Breast epithelium (tissue), 4 donors: Measurements from ENCODE around the gene FRMD4A. TPM values are rescaled to one million over a fixed set of nuclear protein-coding genes. Genes with fewer than 3 reads are reported as not detected.

Experiments
- DNase-seq, 2 donors: peaks; one replicate each; pipeline ENCODE4 v3.0.0-alpha.2; 2019; ENCODE audit warnings: low spot score in 2 of 2
- H3K27ac ChIP-seq, 2 donors: fragments of 200-600 bp; sonication (generic) in 1 of 2; one replicate each; pipeline ENCODE4 v1.5.1; 2016 to 2019; ENCODE audit warnings: mild to moderate bottlenecking in 1 of 2
- H3K27me3 ChIP-seq, 2 donors: fragments of 200-600 bp; sonication (generic) in 1 of 2; one replicate each; pipeline versions ENCODE4 v1.5.1 to v1.6.0; 2017 to 2019; ENCODE audit warnings: control low read depth in 1 of 2, mild to moderate bottlenecking in 1 of 2
- H3K36me3 ChIP-seq: fragments of 200-600 bp; one replicate; pipeline ENCODE4 v1.5.1; 2019
- H3K4me1 ChIP-seq, 2 donors: fragments of 200-600 bp; sonication (generic); one replicate each; pipeline ENCODE4 v1.5.1; 2016 to 2019; ENCODE audit warnings: control low read depth in 1 of 2
- H3K4me3 ChIP-seq, 3 donors: fragments of 200-600 bp; sonication (generic); 1 replicate in 2 of 3; 2 replicates in 1 of 3; pipeline ENCODE4 v1.5.1; 2016 to 2019; ENCODE audit warnings: mild to moderate bottlenecking in 3 of 3, moderate library complexity in 2 of 3
- H3K9me3 ChIP-seq, 2 donors: fragments of 200-600 bp; sonication (generic) in 1 of 2; one replicate each; pipeline ENCODE4 v1.5.1; 2016 to 2019; ENCODE audit warnings: control low read depth in 1 of 2
- POLR2A ChIP-seq: fragments of 450-650 bp; IDR thresholded peaks from one replicate; pipeline ENCODE4 v1.6.1; 2016; ENCODE audit warnings: antibody characterized with exemption, mild to moderate bottlenecking, moderate library complexity
- POLR2AphosphoS5 ChIP-seq, 3 donors: sonication (generic); formaldehyde crosslinking; IDR thresholded peaks; one replicate each; pipeline ENCODE4 v1.6.1; 2017; ENCODE audit warnings: antibody characterized with exemption in 3 of 3
- intact Hi-C: fragments of 100-400 bp; cut with DNase I; formaldehyde crosslinking; loops from one replicate; pipeline ENCODE4 v1.15.1; 2023; ENCODE audit warnings: low total_unique reads
- total RNA-seq, 3 donors: library from RNA; depleted of rRNA; stranded (reverse); fragments of >200 nt; gene quantifications; one replicate each; pipeline ENCODE4 v1.1.0, GENCODE V29; 2016
- TF ChIP-seq, protein P1 (sequence below), 3 donors: fragments of 450-650 bp; IDR thresholded peaks; one replicate each; pipeline ENCODE4 v1.5.1; 2016 to 2017; ENCODE audit warnings: antibody characterized with exemption in 3 of 3, mild to moderate bottlenecking in 3 of 3, moderate library complexity in 3 of 3

The FRMD4A gene
- total RNA-seq, 3 donors from 2014 or later: 27.5 to 107 (median 34.4) TPM

DNA sequence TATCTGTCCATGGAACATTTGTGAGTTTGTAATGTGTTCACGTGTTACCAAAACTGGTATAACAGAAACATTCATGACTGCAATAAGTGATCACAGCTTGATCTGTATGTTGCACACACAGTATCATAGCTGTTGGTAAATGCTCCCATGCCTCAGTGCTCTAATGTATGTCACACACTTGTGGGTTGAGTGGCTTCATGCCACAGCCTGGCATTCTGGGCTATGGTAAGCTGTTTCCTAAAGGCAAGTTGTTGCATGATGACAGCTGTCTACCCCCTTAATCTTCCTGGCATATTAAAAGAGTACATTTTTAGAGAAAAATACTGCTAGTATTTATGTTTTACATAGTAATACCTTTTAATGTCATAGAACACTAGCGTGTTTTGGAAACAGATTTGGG is 708.8 kb downstream of the FRMD4A start:
- intact Hi-C loops: no loop called here
- TF ChIP-seq POLR2A (no peak), POLR2AphosphoS5 (IDR thresholded peaks at IDR 0.05) (no peak)
- TF ChIP-seq, protein P1, sequence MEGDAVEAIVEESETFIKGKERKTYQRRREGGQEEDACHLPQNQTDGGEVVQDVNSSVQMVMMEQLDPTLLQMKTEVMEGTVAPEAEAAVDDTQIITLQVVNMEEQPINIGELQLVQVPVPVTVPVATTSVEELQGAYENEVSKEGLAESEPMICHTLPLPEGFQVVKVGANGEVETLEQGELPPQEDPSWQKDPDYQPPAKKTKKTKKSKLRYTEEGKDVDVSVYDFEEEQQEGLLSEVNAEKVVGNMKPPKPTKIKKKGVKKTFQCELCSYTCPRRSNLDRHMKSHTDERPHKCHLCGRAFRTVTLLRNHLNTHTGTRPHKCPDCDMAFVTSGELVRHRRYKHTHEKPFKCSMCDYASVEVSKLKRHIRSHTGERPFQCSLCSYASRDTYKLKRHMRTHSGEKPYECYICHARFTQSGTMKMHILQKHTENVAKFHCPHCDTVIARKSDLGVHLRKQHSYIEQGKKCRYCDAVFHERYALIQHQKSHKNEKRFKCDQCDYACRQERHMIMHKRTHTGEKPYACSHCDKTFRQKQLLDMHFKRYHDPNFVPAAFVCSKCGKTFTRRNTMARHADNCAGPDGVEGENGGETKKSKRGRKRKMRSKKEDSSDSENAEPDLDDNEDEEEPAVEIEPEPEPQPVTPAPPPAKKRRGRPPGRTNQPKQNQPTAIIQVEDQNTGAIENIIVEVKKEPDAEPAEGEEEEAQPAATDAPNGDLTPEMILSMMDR (IDR thresholded peaks at IDR 0.05): no peak
- no peaks in the 10 kb centered on the region for H3K36me3 ChIP-seq
- DNase-seq: no peak
- H3K27ac ChIP-seq: no peak overlapping the region
- no peaks in the 10 kb centered on the region for H3K4me1 ChIP-seq
- no peaks in the 10 kb centered on the region for H3K9me3 ChIP-seq
- H3K4me3 ChIP-seq: no peak overlapping the region
- H3K27me3 ChIP-seq: no peaks in the 10 kb centered on the region

- H3K27ac ChIP-seq: no peak overlapping the region
- no peaks in the 10 kb centered on the region for H3K9me3 ChIP-seq
- no peaks in the 10 kb centered on the region for H3K36me3 ChIP-seq
- no peak for TF ChIP-seq POLR2A
- TF ChIP-seq, protein P1 (IDR thresholded peaks at IDR 0.05): no peak
- TF ChIP-seq POLR2AphosphoS5 (IDR thresholded peaks at IDR 0.05): no peak
- H3K4me1 ChIP-seq: no peaks in the 10 kb centered on the region
- H3K27me3 ChIP-seq: no peaks in the 10 kb centered on the region
- no peak overlapping the region for H3K4me3 ChIP-seq
- DNase-seq: no peak
- intact Hi-C loops: no loop called here
These were observed 713.6 kb downstream of the FRMD4A start for GRCh38 chr10:13617116-13617515.

- intact Hi-C loops: no loop called here
- DNase-seq: no peak
- H3K4me3 ChIP-seq: no peak overlapping the region
- H3K36me3 ChIP-seq: peaks cover under 1% of the 10 kb centered on the region
- H3K9me3 ChIP-seq: no peaks in the 10 kb centered on the region
- TF ChIP-seq POLR2AphosphoS5 (IDR thresholded peaks at IDR 0.05) (no peak), POLR2A (no peak)
- TF ChIP-seq, protein P1 (IDR thresholded peaks at IDR 0.05): no peak
- no peak overlapping the region for H3K27ac ChIP-seq
- H3K27me3 ChIP-seq: no peaks in the 10 kb centered on the region
- no peaks in the 10 kb centered on the region for H3K4me1 ChIP-seq
These were observed 714.9 kb downstream of the FRMD4A start for GRCh38 chr10:13615650-13616300.

- no peak overlapping the region for H3K27ac ChIP-seq
- no peaks in the 10 kb centered on the region for H3K4me1 ChIP-seq
- H3K36me3 ChIP-seq: peaks cover 3% of the 10 kb centered on the region
- DNase-seq: peak in 1 of 2 donors; percentile 53
- no peaks in the 10 kb centered on the region for H3K27me3 ChIP-seq
- H3K4me3 ChIP-seq: no peak overlapping the region
- no peaks in the 10 kb centered on the region for H3K9me3 ChIP-seq
- intact Hi-C loops: no loop called here
- TF ChIP-seq POLR2A: no peak
- peak in 1 of 3 donors; percentile 46 for TF ChIP-seq POLR2AphosphoS5 (IDR thresholded peaks at IDR 0.05)
- TF ChIP-seq, protein P1 (IDR thresholded peaks at IDR 0.05): no peak
These were observed 716.0 kb downstream of the FRMD4A start for GRCh38 chr10:13614530-13615332.

GRCh38 chr10:13613519-13613918 is 717.2 kb downstream of the FRMD4A start:
- no peak for DNase-seq
- Histone ChIP-seq H3K4me1 (no peaks in the 10 kb centered on the region), H3K27me3 (no peaks in the 10 kb centered on the region), H3K4me3 (no peak overlapping the region), H3K9me3 (no peaks in the 10 kb centered on the region), H3K27ac (no peak overlapping the region), H3K36me3 (peaks cover 3% of the 10 kb centered on the region)
- intact Hi-C loops: no loop called here
- TF ChIP-seq, protein P1 (IDR thresholded peaks at IDR 0.05): no peak
- TF ChIP-seq POLR2AphosphoS5 (IDR thresholded peaks at IDR 0.05) (no peak), POLR2A (no peak)
